HG03097 (cell line): ENCODE data around the gene C1orf35.
A peak's percentile ranks its signal among the peaks of the same experiment; 100 is the strongest.
"Not testable (repeated sequence)": the region's sequence is repeated elsewhere in the genome, so short reads cannot be mapped to it uniquely, and the experiment has no call there.

ENCODE experiments used
- ATAC-seq: cut with Tn5 transposase; IDR thresholded peaks from one replicate; pipeline ENCODE4 v1.9.1; 2021; ENCODE audit not compliant: unreplicated experiment, low FRiP score

The C1orf35 gene

GRCh38 chr1:228142701-228143136 is 39.6 kb upstream of the C1orf35 start:
- no peak for ATAC-seq

GRCh38 chr1:228142155-228142691 is 39.1 kb upstream of the C1orf35 start:
- ATAC-seq = no peak

GRCh38 chr1:228141226-228142044 is 38.3 kb upstream of the C1orf35 start:
- ATAC-seq = no peak

GRCh38 chr1:228140724-228141225 is 37.6 kb upstream of the C1orf35 start:
- ATAC-seq = no peak

- peak; percentile 86 for ATAC-seq
Observed at GRCh38 chr1:228139931-228140723, 37.0 kb upstream of the C1orf35 start, which contains the start of gene GUK1. TSS of gene GUK1 (plus strand) at chr1:228140279. CDS start at chr1:228140303, 24 bp downstream.

GRCh38 chr1:228139406-228139930 is 36.3 kb upstream of the C1orf35 start:
- ATAC-seq = no peak

- no peak for ATAC-seq
Observed at GRCh38 chr1:228136901-228137300, 33.8 kb upstream of the C1orf35 start.

- no peak for ATAC-seq
Observed at GRCh38 chr1:228134591-228134990, 31.5 kb upstream of the C1orf35 start.

- no peak for ATAC-seq
Observed at GRCh38 chr1:228131766-228132165, 28.6 kb upstream of the C1orf35 start.

- no peak for ATAC-seq
Observed at GRCh38 chr1:228125185-228125584, 22.1 kb upstream of the C1orf35 start.

GRCh38 chr1:228123505-228123904 is 20.4 kb upstream of the C1orf35 start:
- ATAC-seq = no peak

GRCh38 chr1:228122921-228123441 is 19.9 kb upstream of the C1orf35 start:
- ATAC-seq = no peak

GRCh38 chr1:228120857-228121489 is 17.8 kb upstream of the C1orf35 start:
- ATAC-seq = no peak

GRCh38 chr1:228120351-228120750 is 17.2 kb upstream of the C1orf35 start:
- ATAC-seq = no peak

GRCh38 chr1:228118040-228118439 is 14.9 kb upstream of the C1orf35 start:
- ATAC-seq = no peak

- ATAC-seq = no peak
Observed at GRCh38 chr1:228117335-228117734, 14.2 kb upstream of the C1orf35 start.

- no peak for ATAC-seq
Observed at GRCh38 chr1:228114827-228115226, 11.7 kb upstream of the C1orf35 start.

- ATAC-seq = no peak
Observed at GRCh38 chr1:228112617-228113016, 9.5 kb upstream of the C1orf35 start.

GRCh38 chr1:228112167-228112566 is 9.0 kb upstream of the C1orf35 start:
- no peak for ATAC-seq

GRCh38 chr1:228111315-228111714 is 8.2 kb upstream of the C1orf35 start:
- ATAC-seq = not testable (repeated sequence)
